LNCAP (cell line): ENCODE data around the gene ERICH6B.

Experiments used
- CTCF ChIP-seq: fragments of 450-650 bp; IDR thresholded peaks from 2 replicates; pipeline ENCODE4 v1.5.1; 2017; ENCODE audit warnings: mild to moderate bottlenecking

The ERICH6B gene

GRCh38 chr13:45536224-45536623 is 79.3 kb downstream of the ERICH6B start:
- TF ChIP-seq CTCF = no peak

GRCh38 chr13:45534604-45535003 is 80.9 kb downstream of the ERICH6B start:
- no peak for TF ChIP-seq CTCF

- no peak for TF ChIP-seq CTCF
These were observed 85.8 kb downstream of the ERICH6B start for GRCh38 chr13:45529758-45530157.

- no peak for TF ChIP-seq CTCF
These were observed 87.7 kb downstream of the ERICH6B start for GRCh38 chr13:45527699-45528462.

- TF ChIP-seq CTCF = no peak
These were observed 93.0 kb downstream of the ERICH6B start for GRCh38 chr13:45522571-45522970.

- TF ChIP-seq CTCF = no peak
These were observed 94.2 kb downstream of the ERICH6B start for GRCh38 chr13:45521297-45521696.

GRCh38 chr13:45519493-45519892 is 96.0 kb downstream of the ERICH6B start:
- TF ChIP-seq CTCF = no peak
